ENCODE data around the gene GGTLC2.
"Not testable (repeated sequence)": the region's sequence is repeated elsewhere in the genome, so short reads cannot be mapped to it uniquely, and the experiment has no call there.

Gene GGTLC2

DNA sequence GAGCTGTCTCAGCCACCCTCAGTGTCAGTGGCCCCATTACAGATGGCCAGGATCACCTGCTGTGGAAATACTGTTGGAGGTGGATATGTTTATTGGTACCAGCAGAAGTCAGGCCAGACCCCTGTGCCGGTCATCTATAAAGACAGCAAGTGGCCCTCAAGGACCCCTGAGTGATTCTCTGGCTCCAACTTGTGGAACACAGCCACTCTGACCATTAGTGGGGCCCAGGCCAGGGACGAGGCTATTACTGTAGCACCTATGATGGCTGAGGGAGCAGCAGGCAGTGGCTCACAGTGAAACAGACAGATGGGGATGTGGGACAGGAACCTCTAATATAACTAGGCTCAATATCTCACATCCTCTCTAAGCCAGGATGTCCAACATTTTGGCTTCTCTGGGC is 25.5 kb upstream of the GGTLC2 start:
- H3K9ac ChIP-seq (ENCODE audit: low read depth, low read length) = no peak overlapping the region
- no peaks in the 10 kb centered on the region for H3K36me3 ChIP-seq (ENCODE audit: insufficient read depth, low read length)
- H3K4me1 ChIP-seq (ENCODE audit: insufficient read depth, low read length) = no peaks in the 10 kb centered on the region
- no peaks in the 10 kb centered on the region for H3K9me3 ChIP-seq (ENCODE audit: control insufficient read depth, insufficient read depth, low read length)

DNA sequence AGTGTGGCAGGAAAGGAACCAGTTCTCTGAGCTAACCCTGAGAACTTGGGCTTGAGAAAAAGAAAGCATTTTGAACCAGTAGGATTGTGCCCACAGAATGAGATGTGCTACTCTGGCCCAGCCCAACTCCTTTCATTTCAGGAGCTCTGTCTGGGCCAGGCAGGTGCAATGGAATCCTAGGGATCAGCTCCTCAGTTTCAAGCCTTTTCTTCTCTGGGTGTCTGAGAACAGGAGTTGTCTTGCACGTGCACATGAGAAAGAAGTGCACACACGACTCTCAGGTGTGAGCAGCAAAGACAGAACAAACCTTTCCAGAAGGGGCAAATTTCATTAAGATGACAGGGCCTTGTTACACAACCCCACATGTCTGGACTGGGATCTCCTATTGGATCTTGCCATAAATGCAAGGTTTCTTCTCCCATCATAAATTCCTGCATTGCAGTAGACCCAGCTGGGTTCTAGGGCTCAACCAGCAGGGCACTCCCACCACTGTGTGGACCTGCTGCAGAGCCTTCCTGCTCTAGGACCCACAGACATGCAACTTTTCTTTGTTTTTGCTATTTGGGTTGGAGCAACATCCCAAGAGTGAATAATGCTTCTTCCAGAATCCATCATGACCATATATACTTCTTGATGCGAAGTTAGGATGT is 24.5 kb upstream of the GGTLC2 start:
- no peak overlapping the region for H3K9ac ChIP-seq (ENCODE audit: low read depth, low read length)
- no peaks in the 10 kb centered on the region for H3K36me3 ChIP-seq (ENCODE audit: insufficient read depth, low read length)
- no peaks in the 10 kb centered on the region for H3K4me1 ChIP-seq (ENCODE audit: insufficient read depth, low read length)
- H3K9me3 ChIP-seq (ENCODE audit: control insufficient read depth, insufficient read depth, low read length) = no peaks in the 10 kb centered on the region

DNA sequence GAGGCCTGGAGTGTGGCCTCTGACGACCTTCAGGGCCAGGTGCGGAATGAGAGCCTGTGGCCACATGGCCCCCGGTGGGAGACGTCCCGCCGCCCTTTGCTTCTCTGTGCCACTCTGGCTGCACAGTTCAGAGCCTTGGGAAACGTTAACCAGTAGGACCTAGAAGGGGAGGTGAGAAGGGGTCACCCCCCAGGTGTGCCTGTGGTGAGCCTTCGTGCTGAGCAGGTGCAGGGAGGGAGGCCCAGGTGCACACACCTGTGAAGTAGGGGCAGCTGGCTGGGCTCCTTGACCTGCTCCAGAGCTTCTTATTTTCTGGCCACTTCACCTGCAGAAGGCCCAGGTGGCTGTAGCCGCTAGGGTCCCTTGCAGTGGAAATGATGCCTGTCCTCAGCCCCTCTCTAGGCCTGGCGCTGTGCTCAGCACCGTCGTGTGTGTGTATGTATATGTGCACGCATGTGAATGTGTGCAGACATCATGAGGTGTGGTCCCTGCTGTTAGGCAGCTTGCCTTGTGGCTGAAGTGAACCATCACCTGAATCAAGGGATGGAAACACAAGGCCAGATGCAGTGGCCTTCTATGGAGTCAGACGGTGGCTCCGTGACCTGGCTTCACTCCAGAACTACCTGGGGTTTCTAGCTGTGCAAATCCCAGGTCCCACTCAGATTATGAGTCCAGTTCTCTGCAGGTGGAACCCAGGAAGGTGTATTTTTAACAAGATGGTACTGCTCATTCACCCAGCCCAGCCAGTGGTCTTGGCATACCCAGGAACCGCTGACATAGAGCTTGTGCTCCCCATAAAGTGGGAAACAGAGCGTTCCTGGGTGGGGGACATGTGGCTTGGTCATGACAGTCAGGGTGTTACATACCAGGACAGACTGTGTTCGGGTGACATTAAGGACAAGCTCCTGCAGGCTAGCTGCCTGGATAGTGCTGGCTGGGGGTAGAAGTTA is 15.6 kb upstream of the GGTLC2 start:
- not testable (repeated sequence) for H3K9ac ChIP-seq (ENCODE audit: low read depth, low read length); H3K4me1 ChIP-seq (ENCODE audit: insufficient read depth, low read length); H3K36me3 ChIP-seq (ENCODE audit: insufficient read depth, low read length); H3K9me3 ChIP-seq (ENCODE audit: control insufficient read depth, insufficient read depth, low read length)

DNA sequence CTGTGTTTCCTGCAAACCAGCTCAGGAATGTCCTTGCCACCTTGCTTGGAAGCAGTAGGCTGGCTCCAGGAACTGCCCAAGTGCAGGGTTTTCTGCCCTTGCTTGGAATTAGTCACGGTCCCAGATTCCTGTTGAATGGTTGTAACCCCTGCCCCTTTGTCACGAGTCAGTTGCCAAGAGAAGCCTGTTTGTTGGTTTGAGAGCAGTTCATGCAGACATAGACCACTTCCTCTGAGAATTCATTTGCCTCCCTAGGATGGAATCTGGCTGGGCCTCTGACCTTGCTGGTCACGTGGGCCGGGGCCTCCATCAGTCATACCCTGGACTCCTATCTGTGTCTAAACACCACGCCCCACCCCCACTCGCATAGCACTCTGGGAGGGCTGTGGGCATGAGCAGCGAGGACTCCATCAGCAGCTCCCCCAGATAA is 13.2 kb upstream of the GGTLC2 start:
- H3K9me3 ChIP-seq (ENCODE audit: control insufficient read depth, insufficient read depth, low read length); H3K4me1 ChIP-seq (ENCODE audit: insufficient read depth, low read length); H3K36me3 ChIP-seq (ENCODE audit: insufficient read depth, low read length); H3K9ac ChIP-seq (ENCODE audit: low read depth, low read length): not testable (repeated sequence)

DNA sequence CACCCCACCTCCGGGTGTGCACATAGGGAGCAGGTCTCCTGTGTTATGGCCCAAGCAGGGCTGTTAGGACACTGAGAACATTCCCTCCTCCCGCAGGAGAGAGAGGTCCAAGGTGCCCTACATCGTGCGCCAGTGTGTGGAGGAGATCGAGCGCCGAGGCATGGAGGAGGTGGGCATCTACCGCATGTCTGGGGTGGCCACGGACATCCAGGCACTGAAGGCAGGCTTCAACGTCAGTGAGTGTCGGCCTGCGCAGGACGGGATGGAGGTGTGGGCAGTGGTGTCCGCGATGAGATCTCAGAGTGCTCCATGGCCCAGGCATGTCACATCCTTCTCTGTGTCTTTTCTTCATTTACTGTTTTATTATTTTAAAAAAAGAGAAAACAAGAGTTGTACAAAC is 12.2 kb upstream of the GGTLC2 start:
- not testable (repeated sequence) for H3K9me3 ChIP-seq (ENCODE audit: control insufficient read depth, insufficient read depth, low read length); H3K4me1 ChIP-seq (ENCODE audit: insufficient read depth, low read length); H3K36me3 ChIP-seq (ENCODE audit: insufficient read depth, low read length); H3K9ac ChIP-seq (ENCODE audit: low read depth, low read length)

DNA sequence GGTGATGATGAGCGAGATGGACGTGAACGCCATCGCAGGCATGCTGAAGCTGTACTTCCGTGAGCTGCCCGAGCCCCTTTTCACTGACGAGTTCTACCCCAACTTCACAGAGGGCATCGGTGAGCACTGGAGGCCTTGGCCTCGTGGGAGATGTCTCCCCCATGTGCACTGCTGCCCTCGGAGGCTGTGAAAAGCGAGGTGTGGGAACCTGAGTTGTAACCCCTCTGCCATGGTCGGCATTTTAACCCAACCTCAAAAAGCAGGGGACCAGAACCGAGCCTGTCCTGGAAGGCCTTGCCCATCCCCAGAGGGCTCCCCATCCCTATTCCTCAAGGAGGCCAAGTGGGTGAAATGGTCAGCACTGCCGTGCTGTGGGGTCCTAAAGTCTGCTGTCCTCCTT is 10.9 kb upstream of the GGTLC2 start:
- not testable (repeated sequence) for H3K9me3 ChIP-seq (ENCODE audit: control insufficient read depth, insufficient read depth, low read length); H3K4me1 ChIP-seq (ENCODE audit: insufficient read depth, low read length); H3K36me3 ChIP-seq (ENCODE audit: insufficient read depth, low read length); H3K9ac ChIP-seq (ENCODE audit: low read depth, low read length)

DNA sequence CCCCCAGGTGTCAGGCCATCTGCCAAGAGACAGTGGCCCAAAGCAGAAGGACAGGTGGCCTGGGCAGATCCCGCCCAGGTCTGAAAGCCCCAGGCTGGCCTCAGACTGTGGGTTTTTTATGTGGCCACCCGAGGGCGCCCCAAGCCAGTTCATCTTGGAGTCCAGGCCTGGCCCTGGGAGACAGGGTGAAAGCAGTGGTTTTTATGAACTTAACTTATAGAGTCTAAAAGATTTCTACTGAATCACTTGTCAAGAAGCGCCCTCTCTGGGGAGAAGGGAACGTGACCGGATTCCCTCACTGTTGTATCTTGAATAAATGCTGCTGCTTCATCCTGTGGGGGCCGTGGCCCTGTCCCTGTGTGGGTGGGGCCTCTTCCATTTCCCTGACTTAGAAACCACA is 8.2 kb upstream of the GGTLC2 start:
- not testable (repeated sequence) for H3K4me1 ChIP-seq (ENCODE audit: insufficient read depth, low read length); H3K9ac ChIP-seq (ENCODE audit: low read depth, low read length); H3K36me3 ChIP-seq (ENCODE audit: insufficient read depth, low read length); H3K9me3 ChIP-seq (ENCODE audit: control insufficient read depth, insufficient read depth, low read length)

DNA sequence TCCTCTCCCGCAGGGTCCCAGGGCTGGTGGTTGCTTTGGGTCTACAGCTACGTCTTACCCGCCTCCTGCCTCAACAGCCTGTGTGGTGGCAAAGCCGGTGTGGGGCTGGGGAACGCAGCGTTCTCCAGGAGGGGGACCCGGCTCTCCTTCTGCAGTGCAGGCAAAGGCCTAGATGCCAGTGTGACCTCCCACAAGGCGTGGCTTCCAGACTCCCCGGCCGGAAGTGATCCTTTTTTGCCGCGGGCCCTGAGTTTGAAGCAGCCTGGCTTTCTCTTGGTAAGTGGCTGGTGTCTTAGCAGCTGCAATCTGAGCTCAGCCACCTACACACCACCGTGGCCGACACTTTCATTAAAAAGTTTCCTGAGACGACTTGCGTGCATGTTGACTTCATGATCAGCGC is 6.1 kb upstream of the GGTLC2 start:
- not testable (repeated sequence) for H3K4me1 ChIP-seq (ENCODE audit: insufficient read depth, low read length); H3K9ac ChIP-seq (ENCODE audit: low read depth, low read length); H3K36me3 ChIP-seq (ENCODE audit: insufficient read depth, low read length); H3K9me3 ChIP-seq (ENCODE audit: control insufficient read depth, insufficient read depth, low read length)

DNA sequence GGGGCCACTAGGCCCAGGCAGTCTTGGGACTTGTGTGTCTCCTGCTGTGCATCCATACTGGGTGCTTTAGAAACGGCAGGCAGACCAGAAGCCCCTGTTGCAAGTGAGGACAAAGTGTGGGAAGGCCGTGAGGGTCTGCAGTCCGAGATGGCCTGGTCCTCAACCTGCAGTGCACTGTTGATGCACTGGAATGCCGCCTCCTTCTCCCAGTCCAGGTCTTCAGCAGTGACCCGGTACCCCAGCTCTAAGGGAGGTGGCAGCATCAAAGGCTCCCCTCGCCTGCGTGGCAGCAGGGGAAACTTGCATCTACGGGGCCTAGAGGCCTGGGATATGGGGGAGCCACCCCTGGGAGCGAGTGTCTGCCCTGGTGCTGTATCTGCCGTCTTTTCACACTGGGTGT is 2.2 kb upstream of the GGTLC2 start:
- H3K9me3 ChIP-seq (ENCODE audit: control insufficient read depth, insufficient read depth, low read length); H3K4me1 ChIP-seq (ENCODE audit: insufficient read depth, low read length); H3K9ac ChIP-seq (ENCODE audit: low read depth, low read length); H3K36me3 ChIP-seq (ENCODE audit: insufficient read depth, low read length): not testable (repeated sequence)

DNA sequence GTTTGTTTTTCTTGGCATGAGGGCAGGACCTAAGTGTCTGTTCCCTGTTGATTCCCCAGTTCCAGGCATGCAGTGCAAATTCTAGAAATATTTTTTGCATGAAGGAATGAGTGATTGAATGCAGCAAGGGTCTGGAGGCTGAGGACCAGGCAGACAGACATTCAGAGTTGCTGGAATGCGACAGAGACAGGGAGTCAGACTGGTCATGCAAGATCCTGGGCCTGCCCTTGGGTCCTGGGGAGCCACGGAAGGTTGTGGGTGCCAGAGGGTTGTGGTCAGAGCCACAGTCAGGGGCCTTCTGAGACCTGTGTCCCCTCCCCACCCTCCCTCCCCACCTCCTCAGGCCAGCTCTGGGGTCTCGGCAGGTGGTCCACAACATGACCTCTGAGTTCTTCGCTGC is 1.6 kb downstream of the GGTLC2 start:
- not testable (repeated sequence) for H3K36me3 ChIP-seq (ENCODE audit: insufficient read depth, low read length); H3K9me3 ChIP-seq (ENCODE audit: control insufficient read depth, insufficient read depth, low read length); H3K4me1 ChIP-seq (ENCODE audit: insufficient read depth, low read length); H3K9ac ChIP-seq (ENCODE audit: low read depth, low read length)

DNA sequence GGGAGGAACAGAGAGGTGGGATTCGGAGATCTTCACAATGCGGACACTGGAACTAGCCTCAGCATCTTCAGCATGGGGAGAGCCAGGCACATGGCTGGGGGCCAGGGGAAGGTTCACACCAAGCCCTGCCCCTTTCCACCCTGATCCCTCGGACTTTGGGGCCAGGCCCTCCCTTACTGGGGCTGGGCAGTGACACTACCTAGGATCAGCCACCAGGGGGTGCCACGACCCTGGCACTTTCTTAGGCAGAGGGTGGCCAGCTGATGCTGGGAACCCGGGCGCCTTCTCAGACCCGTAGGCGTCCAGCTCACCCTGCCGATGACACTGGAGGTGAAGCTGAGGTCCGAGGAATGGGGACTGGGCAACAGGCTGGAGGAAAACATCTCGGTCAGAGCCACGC is 3.5 kb downstream of the GGTLC2 start:
- not testable (repeated sequence) for H3K36me3 ChIP-seq (ENCODE audit: insufficient read depth, low read length); H3K9ac ChIP-seq (ENCODE audit: low read depth, low read length); H3K4me1 ChIP-seq (ENCODE audit: insufficient read depth, low read length); H3K9me3 ChIP-seq (ENCODE audit: control insufficient read depth, insufficient read depth, low read length)

DNA sequence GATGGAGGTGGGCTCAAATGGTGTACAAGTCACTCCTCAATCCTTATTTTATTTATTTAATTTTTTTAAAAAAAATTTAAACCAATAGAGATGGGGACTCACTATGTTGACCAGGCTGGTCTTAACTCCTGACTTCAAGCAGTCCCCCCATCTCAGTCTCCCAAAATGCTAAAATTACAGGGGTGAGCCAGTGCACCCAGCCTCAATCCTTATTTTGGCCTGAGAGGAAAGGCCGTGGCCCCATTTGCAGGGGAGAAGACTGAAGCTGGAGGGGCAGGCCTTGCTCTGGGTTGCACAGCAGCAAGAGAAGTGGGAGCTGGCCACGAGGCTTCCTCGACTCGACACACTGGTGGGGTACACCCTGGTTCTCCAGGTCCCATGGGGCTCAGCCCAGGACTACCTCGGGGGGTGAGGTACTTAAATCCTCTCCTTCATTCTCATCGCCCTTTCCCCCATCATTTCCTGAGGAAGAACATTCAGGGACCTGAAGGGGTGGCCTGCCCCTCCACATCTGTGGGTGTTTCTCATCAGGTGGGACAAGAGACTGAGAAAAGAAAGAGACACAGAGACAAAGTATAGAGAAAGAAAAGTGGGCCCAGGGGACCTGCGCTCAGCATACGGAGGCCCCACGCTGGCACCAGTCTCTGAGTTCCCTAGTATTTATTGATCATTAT is 4.6 kb downstream of the GGTLC2 start:
- H3K36me3 ChIP-seq (ENCODE audit: insufficient read depth, low read length); H3K4me1 ChIP-seq (ENCODE audit: insufficient read depth, low read length); H3K9ac ChIP-seq (ENCODE audit: low read depth, low read length); H3K9me3 ChIP-seq (ENCODE audit: control insufficient read depth, insufficient read depth, low read length): not testable (repeated sequence)

DNA sequence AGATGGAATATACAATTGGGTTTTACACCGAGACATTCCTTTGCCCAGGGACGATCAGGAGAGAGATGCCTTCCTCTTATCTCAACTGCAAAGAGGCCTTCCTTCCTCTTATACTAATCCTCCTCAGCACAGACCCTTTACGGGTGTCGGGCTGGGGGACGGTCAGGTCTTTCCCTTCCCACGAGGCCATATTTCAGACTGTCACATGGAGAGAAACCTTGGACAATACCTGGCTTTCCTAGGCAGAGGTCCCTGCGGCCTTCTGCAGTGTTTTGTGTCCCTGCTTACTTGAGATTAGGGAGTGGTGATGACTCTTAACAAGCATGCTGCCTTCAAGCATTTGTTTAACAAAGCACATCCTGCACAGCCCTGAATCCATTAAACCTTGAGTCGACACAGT is 5.3 kb downstream of the GGTLC2 start:
- not testable (repeated sequence) for H3K4me1 ChIP-seq (ENCODE audit: insufficient read depth, low read length); H3K36me3 ChIP-seq (ENCODE audit: insufficient read depth, low read length); H3K9me3 ChIP-seq (ENCODE audit: control insufficient read depth, insufficient read depth, low read length); H3K9ac ChIP-seq (ENCODE audit: low read depth, low read length)

DNA sequence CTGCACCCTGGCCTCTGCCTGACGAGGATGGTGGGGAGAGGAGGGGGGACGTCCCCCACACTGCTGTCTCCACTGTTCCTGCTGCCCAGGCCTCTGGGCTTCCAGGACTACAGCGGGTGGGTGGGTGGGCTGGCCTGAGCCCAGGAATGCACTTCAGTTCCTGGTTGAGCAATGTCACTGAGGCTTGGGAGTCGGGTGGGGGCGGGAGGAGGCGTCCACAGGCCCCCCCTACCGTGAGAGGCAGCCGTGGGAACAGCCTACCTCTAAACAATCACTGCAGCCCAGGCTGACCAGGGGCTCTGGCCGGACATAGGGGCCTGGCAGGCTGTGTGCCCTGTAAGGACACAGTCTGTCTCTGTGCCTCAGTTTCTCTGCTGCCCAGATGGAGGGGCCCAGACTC is 6.0 kb downstream of the GGTLC2 start:
- H3K36me3 ChIP-seq (ENCODE audit: insufficient read depth, low read length); H3K9me3 ChIP-seq (ENCODE audit: control insufficient read depth, insufficient read depth, low read length); H3K9ac ChIP-seq (ENCODE audit: low read depth, low read length); H3K4me1 ChIP-seq (ENCODE audit: insufficient read depth, low read length): not testable (repeated sequence)
